ENCODE results near the gene FGD2. TPM values are rescaled to one million over a fixed set of nuclear protein-coding genes. Genes with fewer than 3 reads are reported as not detected.

FGD2 gene
- total and polyA plus RNA-seq, 5 donors = 5.1 to 14.0 (median 9.7) TPM

DNA sequence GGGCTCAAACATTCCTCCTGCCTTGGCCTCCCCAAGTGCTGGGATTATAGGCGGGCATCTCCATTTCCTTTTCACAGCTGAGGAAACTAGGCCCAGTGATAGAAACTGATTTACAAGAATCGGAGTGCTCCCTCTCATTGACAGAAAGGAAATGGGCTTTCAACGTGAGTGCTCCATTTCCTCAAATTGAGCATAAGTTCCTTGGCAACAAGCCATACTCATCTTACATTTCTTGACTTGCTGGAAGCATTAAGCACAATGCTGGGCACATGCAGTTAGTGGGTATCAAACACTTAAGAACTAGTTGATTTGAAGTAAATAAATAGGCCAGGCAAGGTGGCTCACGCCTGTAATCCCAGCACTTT lies 54.7 kb downstream of the FGD2 start:
- intact Hi-C loops (cut with DNase I) = no loop called here
- H3K9me3 ChIP-seq (ENCODE audit: control insufficient read depth, low read length) = no peaks in the 10 kb centered on the region
- 67% methylated on average over 4 of the region's 4 CpGs for WGBS
- H3K27ac ChIP-seq (ENCODE audit: low read length) = peak overlapping the region; percentile 88
- no peak overlapping the region for H3K4me3 ChIP-seq (ENCODE audit: low read length)
- DNase-seq = no peak
- no peaks in the 10 kb centered on the region for H3K27me3 ChIP-seq (ENCODE audit: control insufficient read depth, insufficient read depth)
- no peak for ATAC-seq
- peaks cover 2% of the 10 kb centered on the region for H3K4me1 ChIP-seq (ENCODE audit: control insufficient read depth, insufficient read depth, low read length)

DNA sequence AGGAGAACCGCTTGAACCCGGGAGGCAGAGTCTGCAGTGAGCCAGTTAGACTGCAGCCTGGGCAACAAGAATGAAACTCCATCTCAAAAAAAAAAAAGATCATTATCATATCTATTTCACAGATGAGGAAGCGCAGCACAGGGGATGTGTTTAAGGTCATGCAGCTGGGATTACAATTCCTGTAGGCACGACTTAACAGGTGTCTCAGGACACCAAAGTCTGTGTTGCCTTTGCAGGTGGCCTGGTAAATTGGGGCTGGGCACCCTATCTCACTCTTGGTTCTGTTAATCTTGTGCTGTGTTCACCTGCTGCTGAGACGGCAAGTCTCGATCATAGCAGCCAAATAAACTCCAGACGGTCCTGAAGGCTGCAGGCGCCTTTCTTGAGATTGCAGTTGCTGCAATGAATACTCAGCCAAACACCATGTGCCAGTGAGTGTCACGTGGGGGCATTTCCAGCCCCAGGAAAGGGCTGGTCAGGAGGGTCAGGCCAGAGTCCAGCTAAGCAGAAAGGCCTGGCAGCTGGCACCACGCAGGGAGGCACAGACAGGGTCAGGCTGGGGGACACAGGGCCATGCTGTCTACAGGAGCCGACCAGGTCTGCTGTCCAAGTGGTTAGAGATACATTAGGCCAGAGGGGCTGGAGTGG lies 55.8 kb downstream of the FGD2 start:
- 77% methylated on average over 11 of the region's 11 CpGs for WGBS
- Histone ChIP-seq H3K27ac (ENCODE audit: low read length) (no peak overlapping the region), H3K4me1 (ENCODE audit: control insufficient read depth, insufficient read depth, low read length) (peaks cover 2% of the 10 kb centered on the region), H3K4me3 (ENCODE audit: low read length) (no peak overlapping the region), H3K27me3 (ENCODE audit: control insufficient read depth, insufficient read depth) (no peaks in the 10 kb centered on the region), H3K9me3 (ENCODE audit: control insufficient read depth, low read length) (no peaks in the 10 kb centered on the region)
- intact Hi-C loops (cut with DNase I) = no loop called here
- ATAC-seq = peak; percentile 50 to 58
- DNase-seq = peak; percentile 47 to 71 (median 58)

DNA sequence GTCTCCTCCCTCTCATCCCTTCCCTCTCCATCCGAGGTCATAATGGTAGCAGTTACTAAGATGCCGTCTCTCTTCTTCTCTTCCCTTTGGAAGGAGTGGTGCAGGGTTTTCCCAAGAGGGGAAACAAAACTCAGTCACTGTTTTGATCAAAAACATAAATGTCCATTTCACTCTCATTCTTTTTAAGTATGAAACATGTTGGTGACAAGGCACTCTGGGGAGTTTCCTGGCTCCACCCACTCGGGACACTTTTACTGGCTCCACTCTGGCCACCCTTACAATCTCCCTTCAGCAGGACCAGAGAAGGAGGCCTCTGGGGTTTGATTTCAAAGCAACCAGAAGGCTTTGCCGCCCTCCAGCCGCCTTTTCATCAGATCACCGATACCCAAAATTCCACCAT lies 57.0 kb downstream of the FGD2 start:
- H3K27ac ChIP-seq (ENCODE audit: low read length) = no peak overlapping the region
- 82% methylated on average over 6 of the region's 6 CpGs for WGBS
- no peaks in the 10 kb centered on the region for H3K27me3 ChIP-seq (ENCODE audit: control insufficient read depth, insufficient read depth)
- no peak for DNase-seq
- ATAC-seq = no peak
- no peaks in the 10 kb centered on the region for H3K9me3 ChIP-seq (ENCODE audit: control insufficient read depth, low read length)
- H3K4me1 ChIP-seq (ENCODE audit: control insufficient read depth, insufficient read depth, low read length) = peaks cover 2% of the 10 kb centered on the region
- intact Hi-C loops (cut with DNase I) = no loop called here
- H3K4me3 ChIP-seq (ENCODE audit: low read length) = no peak overlapping the region

DNA sequence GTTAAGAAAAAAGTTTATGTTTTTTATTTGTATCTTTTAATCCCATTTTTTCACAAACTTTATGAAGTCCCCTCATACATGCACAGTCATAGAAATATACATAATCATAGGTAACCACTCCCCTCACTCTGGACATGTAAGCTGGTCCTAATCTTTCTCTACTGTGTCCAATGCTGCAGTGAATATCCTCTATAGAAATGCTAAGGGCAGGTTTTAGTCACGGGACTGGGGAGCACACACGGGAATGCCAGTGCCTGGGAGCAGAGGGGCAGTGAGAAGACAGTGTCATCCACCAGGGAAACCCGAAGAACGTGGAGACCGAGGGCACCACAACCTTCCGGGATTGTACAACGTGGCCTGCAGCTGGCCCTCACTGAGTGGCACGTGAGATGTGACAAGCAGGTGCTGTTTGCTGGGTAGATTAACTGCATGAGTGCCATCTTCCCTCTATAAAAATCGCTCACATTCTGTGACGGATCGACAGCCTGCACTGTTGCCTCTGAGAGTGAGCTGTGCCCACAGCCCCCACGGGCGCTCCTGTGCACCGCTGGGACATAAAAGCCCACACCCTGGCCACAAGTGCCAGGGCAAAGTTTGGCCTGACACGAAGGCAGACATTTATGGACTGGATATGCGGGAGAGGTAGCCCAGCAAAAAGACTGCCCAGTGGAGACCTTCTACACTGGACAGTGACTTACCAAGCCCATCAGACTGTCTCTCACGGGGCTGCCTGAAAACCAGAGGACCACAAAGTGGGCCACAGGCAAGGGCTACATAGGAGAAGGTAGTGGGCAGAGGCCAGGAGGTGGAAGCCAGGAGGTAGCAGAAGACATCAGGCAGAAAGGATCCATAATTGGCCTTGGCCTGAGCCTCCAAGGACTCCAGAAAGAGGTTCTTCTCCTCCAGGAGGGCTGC lies 63.2 kb downstream of the FGD2 start:
- Histone ChIP-seq H3K9me3 (ENCODE audit: control insufficient read depth, low read length) (no peaks in the 10 kb centered on the region), H3K27me3 (ENCODE audit: control insufficient read depth, insufficient read depth) (no peaks in the 10 kb centered on the region), H3K4me1 (ENCODE audit: control insufficient read depth, insufficient read depth, low read length) (no peaks in the 10 kb centered on the region), H3K27ac (ENCODE audit: low read length) (no peak overlapping the region), H3K4me3 (ENCODE audit: low read length) (no peak overlapping the region)
- DNase-seq (no peak), ATAC-seq (peak; percentile 29 to 35)
- intact Hi-C loops (cut with DNase I) = no loop called here
- WGBS = 85% methylated on average over 17 of the region's 17 CpGs

DNA sequence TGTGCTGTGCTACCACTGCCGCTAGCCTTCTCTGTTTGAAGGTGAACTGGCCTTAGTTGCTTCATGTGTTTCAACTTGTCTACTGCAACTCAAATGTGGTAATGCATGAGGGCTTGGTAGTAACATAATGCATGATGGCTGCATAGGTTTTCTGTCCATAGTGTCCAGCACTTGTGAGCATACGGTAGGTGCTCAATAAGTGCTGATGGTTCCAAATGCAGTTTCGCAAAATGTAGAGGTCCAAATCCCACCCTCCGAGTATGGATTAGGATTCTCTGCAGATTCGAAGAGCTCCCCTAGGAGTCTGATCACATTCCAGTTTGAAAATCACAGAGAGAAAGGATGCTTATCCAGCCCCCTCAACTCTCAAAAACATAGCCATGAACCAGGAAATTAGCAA lies 64.2 kb downstream of the FGD2 start:
- no peak for DNase-seq
- H3K27me3 ChIP-seq (ENCODE audit: control insufficient read depth, insufficient read depth) = no peaks in the 10 kb centered on the region
- intact Hi-C loops (cut with DNase I) = no loop called here
- H3K4me3 ChIP-seq (ENCODE audit: low read length) = no peak overlapping the region
- H3K9me3 ChIP-seq (ENCODE audit: control insufficient read depth, low read length) = no peaks in the 10 kb centered on the region
- 81% methylated on average over 5 of the region's 5 CpGs for WGBS
- peaks cover 6% of the 10 kb centered on the region for H3K4me1 ChIP-seq (ENCODE audit: control insufficient read depth, insufficient read depth, low read length)
- ATAC-seq = no peak
- H3K27ac ChIP-seq (ENCODE audit: low read length) = no peak overlapping the region

DNA sequence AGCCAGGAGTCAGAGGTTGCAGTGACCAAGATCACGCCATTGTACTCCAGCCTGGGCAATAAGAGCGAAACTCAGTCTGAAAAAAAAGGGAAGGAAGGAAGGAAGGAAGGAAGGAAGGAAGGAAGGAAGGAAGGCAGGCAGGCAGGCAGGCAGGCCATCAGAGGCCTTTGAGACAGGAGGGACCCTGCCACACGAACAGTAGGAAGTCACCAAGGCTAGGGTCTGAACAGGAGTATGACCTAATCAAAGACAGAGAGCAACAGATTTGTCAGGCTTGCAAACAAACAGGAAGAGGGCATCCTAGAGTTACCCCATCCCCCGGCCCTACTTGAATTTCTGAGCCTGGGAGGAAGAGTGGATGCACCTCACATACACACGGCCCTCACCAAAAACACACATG lies 67.1 kb downstream of the FGD2 start:
- 75% methylated on average over 5 of the region's 5 CpGs for WGBS
- no peak for ATAC-seq
- no peak for DNase-seq

DNA sequence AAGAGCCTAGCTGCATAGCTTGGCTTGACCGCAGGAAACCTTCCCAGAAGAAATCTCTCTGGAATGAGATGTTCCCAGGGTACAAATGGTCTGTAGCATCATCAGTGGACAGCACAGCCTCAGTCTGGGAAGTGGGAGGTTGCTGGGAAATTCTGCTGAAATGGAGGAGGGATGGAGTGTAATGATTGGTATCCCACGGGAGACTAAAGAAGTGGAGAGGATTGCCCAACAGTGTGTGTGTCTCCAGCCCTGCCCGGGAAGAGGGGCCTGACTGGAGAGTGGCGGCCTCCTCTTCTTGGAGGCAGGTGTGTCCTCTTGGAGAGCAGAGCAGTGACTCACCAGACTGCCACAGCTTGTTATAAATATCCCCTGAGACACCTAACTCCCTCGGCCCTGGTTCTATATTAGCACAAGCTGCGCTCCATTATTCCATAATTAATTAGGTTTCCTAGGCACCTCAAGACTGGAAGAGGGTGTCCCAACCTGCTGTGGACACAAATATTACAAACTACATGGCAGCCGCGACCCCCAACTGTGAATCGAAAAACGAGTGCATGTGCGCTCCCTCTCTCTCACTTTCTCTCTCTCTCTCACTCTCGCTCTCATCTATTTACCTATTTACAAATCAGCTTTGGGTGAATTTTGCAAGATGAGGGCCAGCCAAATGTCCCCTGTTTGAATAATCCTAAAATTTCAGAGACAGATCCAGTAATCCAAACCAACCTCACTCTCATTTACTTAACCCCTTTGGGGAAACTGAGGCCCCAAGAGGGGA lies 68.8 kb downstream of the FGD2 start:
- H3K4me3 ChIP-seq (ENCODE audit: low read length) = no peak overlapping the region
- H3K27me3 ChIP-seq (ENCODE audit: control insufficient read depth, insufficient read depth) = no peaks in the 10 kb centered on the region
- DNase-seq (peak in 2 of 3 donors; percentile 63 to 70), ATAC-seq (peak; percentile 62 to 80)
- intact Hi-C loops (cut with DNase I) = no loop called here
- no peaks in the 10 kb centered on the region for H3K9me3 ChIP-seq (ENCODE audit: control insufficient read depth, low read length)
- H3K4me1 ChIP-seq (ENCODE audit: control insufficient read depth, insufficient read depth, low read length) = peaks cover 9% of the 10 kb centered on the region
- WGBS = 75% methylated on average over 12 of the region's 12 CpGs
- no peak overlapping the region for H3K27ac ChIP-seq (ENCODE audit: low read length)

More for the DNA sequence above, 67.1 kb downstream of the FGD2 start:
- intact Hi-C loops (cut with DNase I) = no loop called here
- H3K4me1 ChIP-seq (ENCODE audit: control insufficient read depth, insufficient read depth, low read length) = peaks cover 6% of the 10 kb centered on the region
- H3K27me3 ChIP-seq (ENCODE audit: control insufficient read depth, insufficient read depth) = no peaks in the 10 kb centered on the region
- H3K27ac ChIP-seq (ENCODE audit: low read length) = no peak overlapping the region
- no peak overlapping the region for H3K4me3 ChIP-seq (ENCODE audit: low read length)
- no peaks in the 10 kb centered on the region for H3K9me3 ChIP-seq (ENCODE audit: control insufficient read depth, low read length)

DNA sequence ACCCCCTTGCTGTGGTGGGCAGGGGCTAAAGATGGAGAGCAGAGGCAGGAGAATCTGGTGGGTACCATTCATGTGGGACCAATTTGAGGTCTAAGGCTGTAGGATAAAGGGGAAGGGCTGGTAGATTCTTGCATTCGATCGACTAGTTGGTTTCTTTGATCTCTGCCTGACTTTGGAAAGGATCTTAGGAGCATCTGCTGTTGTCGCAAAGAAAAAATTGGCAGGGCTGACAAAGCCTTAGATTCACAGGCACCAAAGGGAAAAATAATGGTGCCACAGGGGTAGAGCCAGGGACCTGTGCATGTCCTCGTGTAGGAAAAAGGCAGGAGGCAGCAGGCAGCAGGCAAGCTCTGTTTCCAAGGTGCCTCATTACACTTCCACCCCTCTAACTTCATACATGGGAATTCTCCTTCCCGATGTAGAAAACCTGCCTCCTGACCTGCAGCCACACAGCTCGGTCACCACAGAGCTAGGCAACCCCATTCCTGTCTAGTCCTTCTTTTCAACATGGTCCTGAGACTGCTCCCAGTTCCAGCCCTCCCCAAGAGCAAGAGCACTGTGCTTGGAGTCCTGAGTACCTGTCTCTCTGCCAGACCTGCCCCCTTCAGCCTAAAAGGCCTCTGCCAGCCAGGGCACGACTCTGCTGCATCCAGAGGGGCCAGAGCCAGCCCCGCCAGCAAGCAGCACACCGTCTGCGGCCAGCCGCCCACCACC lies 71.9 kb downstream of the FGD2 start:
- H3K9me3 ChIP-seq (ENCODE audit: control insufficient read depth, low read length) = no peaks in the 10 kb centered on the region
- H3K27me3 ChIP-seq (ENCODE audit: control insufficient read depth, insufficient read depth) = no peaks in the 10 kb centered on the region
- peak; percentile 10 to 22 for ATAC-seq
- no peak overlapping the region for H3K4me3 ChIP-seq (ENCODE audit: low read length)
- H3K4me1 ChIP-seq (ENCODE audit: control insufficient read depth, insufficient read depth, low read length) = peaks cover 9% of the 10 kb centered on the region
- DNase-seq = no peak
- WGBS = 51% methylated on average over 11 of the region's 11 CpGs
- H3K27ac ChIP-seq (ENCODE audit: low read length) = no peak overlapping the region
- intact Hi-C loops (cut with DNase I) = no loop called here

DNA sequence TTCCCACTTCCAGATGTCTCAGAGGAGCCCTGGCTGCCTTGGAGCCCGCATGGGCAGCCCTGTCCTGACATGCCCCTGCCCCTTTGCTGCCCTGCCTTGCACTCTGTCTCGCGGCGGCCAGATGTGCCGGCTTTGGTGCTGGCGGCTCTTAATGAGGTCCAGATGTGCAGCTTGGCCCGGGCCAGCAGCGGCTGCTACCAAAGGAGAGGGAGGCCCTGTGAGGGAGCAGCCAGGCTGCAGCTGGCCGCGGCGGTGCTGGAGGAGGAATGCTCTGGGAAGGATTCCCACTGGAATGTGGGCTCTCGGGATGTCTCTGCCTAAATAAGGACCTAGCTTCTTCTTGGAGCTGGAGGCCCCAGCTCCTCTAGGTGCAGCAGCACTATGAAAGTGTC lies 72.4 kb downstream of the FGD2 start:
- Histone ChIP-seq H3K27me3 (ENCODE audit: control insufficient read depth, insufficient read depth) (no peaks in the 10 kb centered on the region), H3K4me3 (ENCODE audit: low read length) (no peak overlapping the region), H3K27ac (ENCODE audit: low read length) (no peak overlapping the region), H3K9me3 (ENCODE audit: control insufficient read depth, low read length) (no peaks in the 10 kb centered on the region), H3K4me1 (ENCODE audit: control insufficient read depth, insufficient read depth, low read length) (peaks cover 9% of the 10 kb centered on the region)
- ATAC-seq = peak; percentile 84 to 92
- intact Hi-C loops (cut with DNase I) = no loop called here
- peak; percentile 88 to 95 (median 94) for DNase-seq
- 20% methylated on average over 12 of the region's 12 CpGs for WGBS

Data from right cardiac atrium (tissue), 5 donors.